Breast epithelium (tissue), 3 donors: Measurements from ENCODE around the gene CARD14.

Experiments
- CTCF ChIP-seq, 3 donors: fragments of 450-650 bp; IDR thresholded peaks; one replicate each; pipeline ENCODE4 v1.5.1; 2016 to 2017; ENCODE audit warnings: antibody characterized with exemption in 3 of 3, mild to moderate bottlenecking in 3 of 3, moderate library complexity in 3 of 3
- POLR2AphosphoS5 ChIP-seq, 3 donors: sonication (generic); formaldehyde crosslinking; IDR thresholded peaks; one replicate each; pipeline ENCODE4 v1.6.1; 2017; ENCODE audit warnings: antibody characterized with exemption in 3 of 3

- TF ChIP-seq POLR2AphosphoS5 (IDR thresholded peaks at IDR 0.05), result no peak
- TF ChIP-seq CTCF (IDR thresholded peaks at IDR 0.05), result no peak
Observed at GRCh38 chr17:80158846-80159245, 11.0 kb upstream of the CARD14 start.
